ENCODE results near the gene DCTD. TPM values are rescaled to one million over a fixed set of nuclear protein-coding genes. Genes with fewer than 3 reads are reported as not detected.

DCTD gene
- total RNA-seq, 1 experiment from 2014 or later, result 72.7 TPM

- POLR2A ChIA-PET (ENCODE audit: low non-redundant PET), result no interaction called here
- H3K4me1 ChIP-seq (ENCODE audit: insufficient read depth, low read length, poor library complexity, severe bottlenecking), result peaks cover 39% of the 10 kb centered on the region
- BruUV-seq (replicated peaks), result no TSS peak
Observed at GRCh38 chr4:182913036-182913435, 4.2 kb downstream of the DCTD start.

GRCh38 chr4:182908124-182908523 is 9.1 kb downstream of the DCTD start:
- ChIA-PET CTCF (interaction anchor here (0.7 kb wide), 1 partner anchor 9 kb away, joined by 4 read pairs; the partner anchor contains the start of gene DCTD), POLR2A (ENCODE audit: low non-redundant PET) (no interaction called here)
- TF ChIP-seq, protein P1, sequence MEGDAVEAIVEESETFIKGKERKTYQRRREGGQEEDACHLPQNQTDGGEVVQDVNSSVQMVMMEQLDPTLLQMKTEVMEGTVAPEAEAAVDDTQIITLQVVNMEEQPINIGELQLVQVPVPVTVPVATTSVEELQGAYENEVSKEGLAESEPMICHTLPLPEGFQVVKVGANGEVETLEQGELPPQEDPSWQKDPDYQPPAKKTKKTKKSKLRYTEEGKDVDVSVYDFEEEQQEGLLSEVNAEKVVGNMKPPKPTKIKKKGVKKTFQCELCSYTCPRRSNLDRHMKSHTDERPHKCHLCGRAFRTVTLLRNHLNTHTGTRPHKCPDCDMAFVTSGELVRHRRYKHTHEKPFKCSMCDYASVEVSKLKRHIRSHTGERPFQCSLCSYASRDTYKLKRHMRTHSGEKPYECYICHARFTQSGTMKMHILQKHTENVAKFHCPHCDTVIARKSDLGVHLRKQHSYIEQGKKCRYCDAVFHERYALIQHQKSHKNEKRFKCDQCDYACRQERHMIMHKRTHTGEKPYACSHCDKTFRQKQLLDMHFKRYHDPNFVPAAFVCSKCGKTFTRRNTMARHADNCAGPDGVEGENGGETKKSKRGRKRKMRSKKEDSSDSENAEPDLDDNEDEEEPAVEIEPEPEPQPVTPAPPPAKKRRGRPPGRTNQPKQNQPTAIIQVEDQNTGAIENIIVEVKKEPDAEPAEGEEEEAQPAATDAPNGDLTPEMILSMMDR (conservative IDR thresholded peaks at IDR 0.05; ENCODE audit: low read depth, low read length), result no peak
- TF ChIP-seq EZH2 (IDR thresholded peaks at IDR 0.05; ENCODE audit: borderline replicate concordance, low read depth, low read length, poor library complexity, severe bottlenecking), result no peak
- intact Hi-C loops (cut with micrococcal nuclease; ENCODE audit: unreplicated experiment), result no loop called here
- no peak overlapping the region for H3K4me3 ChIP-seq (ENCODE audit: low read depth, low read length, poor library complexity, severe bottlenecking)
- H3K27ac ChIP-seq (ENCODE audit: low read depth, low read length, poor library complexity, severe bottlenecking), result no peak overlapping the region
- DNase-seq (ENCODE audit: low spot score), result no peak
- H3K9me3 ChIP-seq (ENCODE audit: low read depth, low read length, poor library complexity, severe bottlenecking), result no peaks in the 10 kb centered on the region
- H3K4me1 ChIP-seq (ENCODE audit: insufficient read depth, low read length, poor library complexity, severe bottlenecking), result peaks cover 37% of the 10 kb centered on the region
- H3K27me3 ChIP-seq (replicated peaks; ENCODE audit: insufficient read depth, low read depth, low read length, poor library complexity), result no peaks in the 10 kb centered on the region
- no TSS peak for BruUV-seq (replicated peaks)
- peaks cover 9% of the 10 kb centered on the region for H3K36me3 ChIP-seq (ENCODE audit: insufficient read depth, low read length, poor library complexity, severe bottlenecking)

More at GRCh38 chr4:182913036-182913435, 4.2 kb downstream of the DCTD start:
- H3K27ac ChIP-seq (ENCODE audit: low read depth, low read length, poor library complexity, severe bottlenecking), result no peak overlapping the region
- no peaks in the 10 kb centered on the region for H3K27me3 ChIP-seq (replicated peaks; ENCODE audit: insufficient read depth, low read depth, low read length, poor library complexity)
- no peak for TF ChIP-seq EZH2 (IDR thresholded peaks at IDR 0.05; ENCODE audit: borderline replicate concordance, low read depth, low read length, poor library complexity, severe bottlenecking)
- TF ChIP-seq, protein P1 (conservative IDR thresholded peaks at IDR 0.05; ENCODE audit: low read depth, low read length), result no peak
- CTCF ChIA-PET, result no interaction called here
- intact Hi-C loops (cut with micrococcal nuclease; ENCODE audit: unreplicated experiment), result no loop called here
- no peak for DNase-seq (ENCODE audit: low spot score)
- H3K4me3 ChIP-seq (ENCODE audit: low read depth, low read length, poor library complexity, severe bottlenecking), result no peak overlapping the region
- H3K36me3 ChIP-seq (ENCODE audit: insufficient read depth, low read length, poor library complexity, severe bottlenecking), result peaks cover 9% of the 10 kb centered on the region
- H3K9me3 ChIP-seq (ENCODE audit: low read depth, low read length, poor library complexity, severe bottlenecking), result no peaks in the 10 kb centered on the region

- no peak overlapping the region for H3K4me3 ChIP-seq (ENCODE audit: low read depth, low read length, poor library complexity, severe bottlenecking)
- CTCF ChIA-PET, result no interaction called here
- POLR2A ChIA-PET (ENCODE audit: low non-redundant PET), result no interaction called here
- TF ChIP-seq, protein P1 (conservative IDR thresholded peaks at IDR 0.05; ENCODE audit: low read depth, low read length), result no peak
- TF ChIP-seq EZH2 (IDR thresholded peaks at IDR 0.05; ENCODE audit: borderline replicate concordance, low read depth, low read length, poor library complexity, severe bottlenecking), result no peak
- peaks cover 37% of the 10 kb centered on the region for H3K4me1 ChIP-seq (ENCODE audit: insufficient read depth, low read length, poor library complexity, severe bottlenecking)
- no peak overlapping the region for H3K27ac ChIP-seq (ENCODE audit: low read depth, low read length, poor library complexity, severe bottlenecking)
- H3K36me3 ChIP-seq (ENCODE audit: insufficient read depth, low read length, poor library complexity, severe bottlenecking), result peaks cover 7% of the 10 kb centered on the region
- DNase-seq (ENCODE audit: low spot score), result no peak
- no TSS peak for BruUV-seq (replicated peaks)
- intact Hi-C loops (cut with micrococcal nuclease; ENCODE audit: unreplicated experiment), result no loop called here
- no peaks in the 10 kb centered on the region for H3K9me3 ChIP-seq (ENCODE audit: low read depth, low read length, poor library complexity, severe bottlenecking)
- no peaks in the 10 kb centered on the region for H3K27me3 ChIP-seq (replicated peaks; ENCODE audit: insufficient read depth, low read depth, low read length, poor library complexity)
Observed at GRCh38 chr4:182907396-182907795, 9.8 kb downstream of the DCTD start.
